Liver (tissue), 9 donors: Measurements from ENCODE around the gene BSPRY. TPM values are rescaled to one million over a fixed set of nuclear protein-coding genes. Genes with fewer than 3 reads are reported as not detected.

Experiments
- DNase-seq: peaks from one replicate; pipeline ENCODE4 v3.0.0-alpha.2; 2017; ENCODE audit warnings: low spot score
- H3K27ac ChIP-seq, 2 donors: one replicate each; pipeline ENCODE4 v1.7.0; 2013; ENCODE audit warnings: inconsistent platforms in 2 of 2, low read length in 2 of 2, control low read depth in 1 of 2, low read depth in 1 of 2, mild to moderate bottlenecking in 1 of 2
- H3K27me3 ChIP-seq, 4 donors: one replicate each; pipeline versions ENCODE4 v1.6.1 to v1.7.0; 2013; ENCODE audit warnings: low read length in 3 of 4, inconsistent platforms in 1 of 4, mild to moderate bottlenecking in 1 of 4, moderate library complexity in 1 of 4; ENCODE audit not compliant: control insufficient read depth in 4 of 4, insufficient read depth in 4 of 4
- H3K36me3 ChIP-seq, 4 donors: one replicate each; pipeline versions ENCODE4 v1.6.1 to v1.7.0; 2013; ENCODE audit warnings: low read length in 3 of 4, mild to moderate bottlenecking in 3 of 4, low read depth in 1 of 4, moderate library complexity in 1 of 4; ENCODE audit not compliant: control insufficient read depth in 4 of 4, insufficient read depth in 3 of 4
- H3K4me1 ChIP-seq, 4 donors: one replicate each; pipeline versions ENCODE4 v1.6.1 to v1.7.0; 2013; ENCODE audit warnings: low read length in 3 of 4, mild to moderate bottlenecking in 3 of 4, moderate library complexity in 1 of 4; ENCODE audit not compliant: control insufficient read depth in 4 of 4, insufficient read depth in 4 of 4
- H3K4me3 ChIP-seq, 3 donors: one replicate each; pipeline versions ENCODE4 v1.6.1 to v1.7.0; 2013; ENCODE audit warnings: low read length in 3 of 3, control low read depth in 1 of 3, low read depth in 1 of 3, mild to moderate bottlenecking in 1 of 3
- H3K9ac ChIP-seq, 2 donors: one replicate each; pipeline ENCODE4 v1.7.0; 2013; ENCODE audit warnings: low read length in 2 of 2, mild to moderate bottlenecking in 2 of 2, moderate library complexity in 2 of 2, control low read depth in 1 of 2, low read depth in 1 of 2
- H3K9me3 ChIP-seq, 4 donors: one replicate each; pipeline versions ENCODE4 v1.6.1 to v1.7.0; 2013; ENCODE audit warnings: low read length in 3 of 4; ENCODE audit not compliant: control insufficient read depth in 4 of 4
- EGR1 ChIP-seq, 2 donors: IDR thresholded peaks; 2 replicates each; pipeline ENCODE4 v1.6.1; 2016 to 2018; ENCODE audit warnings: antibody characterized with exemption in 2 of 2, low read depth in 2 of 2
- FOXA1 ChIP-seq: IDR thresholded peaks from 2 replicates; pipeline ENCODE4 v1.6.1; 2016; ENCODE audit warnings: antibody characterized with exemption
- FOXA2 ChIP-seq: IDR thresholded peaks from 2 replicates; pipeline ENCODE4 v1.6.1; 2016; ENCODE audit warnings: antibody characterized with exemption
- GABPA ChIP-seq, 2 donors: IDR thresholded peaks in 1 of 2; conservative IDR thresholded peaks in 1 of 2; 2 replicates each; pipeline ENCODE4 v1.6.1; 2016; ENCODE audit warnings: antibody characterized with exemption in 2 of 2, mild to moderate bottlenecking in 1 of 2, moderate library complexity in 1 of 2
- HNF4A ChIP-seq, 2 donors: conservative IDR thresholded peaks; 2 replicates each; pipeline ENCODE4 v1.6.1; 2016; ENCODE audit warnings: antibody characterized with exemption in 2 of 2, mild to moderate bottlenecking in 2 of 2
- HNF4G ChIP-seq: IDR thresholded peaks from 2 replicates; pipeline ENCODE4 v1.6.1; 2016; ENCODE audit warnings: antibody characterized with exemption
- JUND ChIP-seq, 2 donors: IDR thresholded peaks; 2 replicates each; pipeline ENCODE4 v1.6.1; 2016; ENCODE audit warnings: antibody characterized with exemption in 2 of 2
- NR2F2 ChIP-seq: IDR thresholded peaks from 2 replicates; pipeline ENCODE4 v1.6.1; 2016; ENCODE audit warnings: antibody characterized with exemption
- RAD21 ChIP-seq, 2 donors: IDR thresholded peaks; 2 replicates each; pipeline ENCODE4 v1.6.1; 2016; ENCODE audit warnings: antibody characterized with exemption in 2 of 2, mild to moderate bottlenecking in 2 of 2
- RXRA ChIP-seq, 2 donors: IDR thresholded peaks; 2 replicates each; pipeline ENCODE4 v1.6.1; 2017 to 2018; ENCODE audit warnings: antibody characterized with exemption in 2 of 2, mild to moderate bottlenecking in 1 of 2
- SP1 ChIP-seq: IDR thresholded peaks from 2 replicates; pipeline ENCODE4 v1.6.1; 2018; ENCODE audit warnings: antibody characterized with exemption, mild to moderate bottlenecking
- TAF1 ChIP-seq: conservative IDR thresholded peaks from 2 replicates; pipeline ENCODE4 v1.6.1; 2016; ENCODE audit warnings: antibody characterized with exemption, mild to moderate bottlenecking
- YY1 ChIP-seq: IDR thresholded peaks from 2 replicates; pipeline ENCODE4 v1.6.1; 2016; ENCODE audit warnings: antibody characterized with exemption, mild to moderate bottlenecking
- WGBS: extraction: QIAGEN DNeasy Blood & Tissue Kit; methylation state at CpG from one replicate; pipeline ENCODE4 v1.1.7; 2013; 5-methylcytosine and 5-hydroxymethylcytosine counted together
- polyA plus RNA-seq, 2 donors: library from polyadenylated mRNA; stranded (reverse) in 1 of 2; unstranded in 1 of 2; fragments of 200-250 nt in 1 of 2; fragments of >200 nt in 1 of 2; fragmentation: Nextera tagmentation in 1 of 2; extraction: Ambion mirVana in 1 of 2; gene quantifications; one replicate each; pipeline versions ENCODE4 v1.2.1 to v1.2.3, GENCODE V29; 2013 to 2015
- total RNA-seq, 2 donors: library from RNA; depleted of rRNA; stranded (reverse); fragments of >200 nt; gene quantifications; one replicate each; pipeline ENCODE4 v1.2.3, GENCODE V29; 2014
- TF ChIP-seq, protein P1 (sequence below): IDR thresholded peaks from 2 replicates; pipeline ENCODE4 v1.6.1; 2016; ENCODE audit warnings: antibody characterized with exemption
- TF ChIP-seq, protein P2 (sequence below): IDR thresholded peaks from 2 replicates; pipeline ENCODE4 v1.6.1; 2016; ENCODE audit warnings: antibody characterized with exemption, mild to moderate bottlenecking
- TF ChIP-seq, protein P3 (sequence below): fragments of 150-350 bp; IDR thresholded peaks from 2 replicates; pipeline ENCODE4 v1.5.1; 2017; ENCODE audit warnings: improper control_type of control experiment, low read depth, low read length; ENCODE audit not compliant: missing input control
- TF ChIP-seq, protein P4 (sequence below): IDR thresholded peaks from 2 replicates; pipeline ENCODE4 v1.6.1; 2016; ENCODE audit warnings: antibody characterized with exemption
- TF ChIP-seq, protein P5 (sequence below): IDR thresholded peaks from 2 replicates; pipeline ENCODE4 v1.6.1; 2016; ENCODE audit warnings: antibody characterized with exemption
- donor health status: healthy.
- donor health status: healthy.
- donor health status: healthy.
- donor health status: healthy.
- donor health status: healthy.

The BSPRY gene
- total and polyA plus RNA-seq, 4 donors = 0.31 to 2.3 (median 0.65) TPM

DNA sequence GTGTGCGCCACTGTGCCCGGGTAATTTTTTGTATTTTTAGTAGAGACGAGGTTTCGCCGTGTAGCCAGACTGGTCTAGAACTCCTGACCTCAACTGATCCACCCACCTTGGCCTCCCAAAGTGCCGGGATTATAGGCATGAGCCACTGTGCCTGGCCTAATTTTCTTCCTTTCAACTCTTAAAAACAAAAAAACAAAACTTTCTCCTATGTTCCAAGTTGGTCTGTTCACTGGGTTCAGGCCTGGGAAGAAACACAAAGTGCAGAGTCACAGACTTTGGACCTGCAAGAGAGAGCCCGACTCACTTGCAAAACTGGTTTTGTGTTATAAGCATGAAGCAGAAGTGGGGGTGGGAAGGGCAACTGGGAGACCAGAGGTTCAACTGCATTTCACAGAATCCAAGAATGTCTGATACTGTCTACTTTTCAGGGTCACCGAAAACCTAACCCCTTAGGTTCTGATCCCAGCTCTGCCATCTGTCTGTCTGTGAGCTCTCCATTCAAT, 32.6 kb downstream of the BSPRY start:
- peaks cover 0 to 1% (median 0%) of the 10 kb centered on the region in 4 donors for H3K36me3 ChIP-seq
- H3K9me3 ChIP-seq = no peaks in the 10 kb centered on the region
- no peak overlapping the region for H3K4me3 ChIP-seq
- no peak for DNase-seq
- peak overlapping the region; percentile 62 to 66 for H3K27ac ChIP-seq
- H3K4me1 ChIP-seq = peaks cover 12 to 48% (median 45%) of the 10 kb centered on the region in 4 donors
- TF ChIP-seq, protein P1, sequence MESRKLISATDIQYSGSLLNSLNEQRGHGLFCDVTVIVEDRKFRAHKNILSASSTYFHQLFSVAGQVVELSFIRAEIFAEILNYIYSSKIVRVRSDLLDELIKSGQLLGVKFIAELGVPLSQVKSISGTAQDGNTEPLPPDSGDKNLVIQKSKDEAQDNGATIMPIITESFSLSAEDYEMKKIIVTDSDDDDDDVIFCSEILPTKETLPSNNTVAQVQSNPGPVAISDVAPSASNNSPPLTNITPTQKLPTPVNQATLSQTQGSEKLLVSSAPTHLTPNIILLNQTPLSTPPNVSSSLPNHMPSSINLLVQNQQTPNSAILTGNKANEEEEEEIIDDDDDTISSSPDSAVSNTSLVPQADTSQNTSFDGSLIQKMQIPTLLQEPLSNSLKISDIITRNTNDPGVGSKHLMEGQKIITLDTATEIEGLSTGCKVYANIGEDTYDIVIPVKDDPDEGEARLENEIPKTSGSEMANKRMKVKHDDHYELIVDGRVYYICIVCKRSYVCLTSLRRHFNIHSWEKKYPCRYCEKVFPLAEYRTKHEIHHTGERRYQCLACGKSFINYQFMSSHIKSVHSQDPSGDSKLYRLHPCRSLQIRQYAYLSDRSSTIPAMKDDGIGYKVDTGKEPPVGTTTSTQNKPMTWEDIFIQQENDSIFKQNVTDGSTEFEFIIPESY = peak; percentile 63
- TF ChIP-seq HNF4A (conservative IDR thresholded peaks at IDR 0.05) (peak; percentile 98), RAD21 (IDR thresholded peaks at IDR 0.05) (peak in 1 of 2 donors; percentile 30), YY1 (peak; percentile 53), FOXA1 (no peak), RXRA (IDR thresholded peaks at IDR 0.05) (peak; percentile 89 to 94), HNF4G (peak; percentile 98), NR2F2 (peak; percentile 75), FOXA2 (no peak), EGR1 (IDR thresholded peaks at IDR 0.05; ENCODE audit: low read depth in 2 of 2) (peak in 1 of 2 donors; percentile 33), TAF1 (no peak), SP1 (peak; percentile 100), GABPA (IDR thresholded peaks at IDR 0.05 in 1 of 2, conservative IDR thresholded peaks at IDR 0.05 in 1 of 2) (no peak), JUND (IDR thresholded peaks at IDR 0.05) (peak; percentile 18 to 81)
- TF ChIP-seq, protein P2, sequence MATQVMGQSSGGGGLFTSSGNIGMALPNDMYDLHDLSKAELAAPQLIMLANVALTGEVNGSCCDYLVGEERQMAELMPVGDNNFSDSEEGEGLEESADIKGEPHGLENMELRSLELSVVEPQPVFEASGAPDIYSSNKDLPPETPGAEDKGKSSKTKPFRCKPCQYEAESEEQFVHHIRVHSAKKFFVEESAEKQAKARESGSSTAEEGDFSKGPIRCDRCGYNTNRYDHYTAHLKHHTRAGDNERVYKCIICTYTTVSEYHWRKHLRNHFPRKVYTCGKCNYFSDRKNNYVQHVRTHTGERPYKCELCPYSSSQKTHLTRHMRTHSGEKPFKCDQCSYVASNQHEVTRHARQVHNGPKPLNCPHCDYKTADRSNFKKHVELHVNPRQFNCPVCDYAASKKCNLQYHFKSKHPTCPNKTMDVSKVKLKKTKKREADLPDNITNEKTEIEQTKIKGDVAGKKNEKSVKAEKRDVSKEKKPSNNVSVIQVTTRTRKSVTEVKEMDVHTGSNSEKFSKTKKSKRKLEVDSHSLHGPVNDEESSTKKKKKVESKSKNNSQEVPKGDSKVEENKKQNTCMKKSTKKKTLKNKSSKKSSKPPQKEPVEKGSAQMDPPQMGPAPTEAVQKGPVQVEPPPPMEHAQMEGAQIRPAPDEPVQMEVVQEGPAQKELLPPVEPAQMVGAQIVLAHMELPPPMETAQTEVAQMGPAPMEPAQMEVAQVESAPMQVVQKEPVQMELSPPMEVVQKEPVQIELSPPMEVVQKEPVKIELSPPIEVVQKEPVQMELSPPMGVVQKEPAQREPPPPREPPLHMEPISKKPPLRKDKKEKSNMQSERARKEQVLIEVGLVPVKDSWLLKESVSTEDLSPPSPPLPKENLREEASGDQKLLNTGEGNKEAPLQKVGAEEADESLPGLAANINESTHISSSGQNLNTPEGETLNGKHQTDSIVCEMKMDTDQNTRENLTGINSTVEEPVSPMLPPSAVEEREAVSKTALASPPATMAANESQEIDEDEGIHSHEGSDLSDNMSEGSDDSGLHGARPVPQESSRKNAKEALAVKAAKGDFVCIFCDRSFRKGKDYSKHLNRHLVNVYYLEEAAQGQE = peak; percentile 48
- TF ChIP-seq, protein P3, sequence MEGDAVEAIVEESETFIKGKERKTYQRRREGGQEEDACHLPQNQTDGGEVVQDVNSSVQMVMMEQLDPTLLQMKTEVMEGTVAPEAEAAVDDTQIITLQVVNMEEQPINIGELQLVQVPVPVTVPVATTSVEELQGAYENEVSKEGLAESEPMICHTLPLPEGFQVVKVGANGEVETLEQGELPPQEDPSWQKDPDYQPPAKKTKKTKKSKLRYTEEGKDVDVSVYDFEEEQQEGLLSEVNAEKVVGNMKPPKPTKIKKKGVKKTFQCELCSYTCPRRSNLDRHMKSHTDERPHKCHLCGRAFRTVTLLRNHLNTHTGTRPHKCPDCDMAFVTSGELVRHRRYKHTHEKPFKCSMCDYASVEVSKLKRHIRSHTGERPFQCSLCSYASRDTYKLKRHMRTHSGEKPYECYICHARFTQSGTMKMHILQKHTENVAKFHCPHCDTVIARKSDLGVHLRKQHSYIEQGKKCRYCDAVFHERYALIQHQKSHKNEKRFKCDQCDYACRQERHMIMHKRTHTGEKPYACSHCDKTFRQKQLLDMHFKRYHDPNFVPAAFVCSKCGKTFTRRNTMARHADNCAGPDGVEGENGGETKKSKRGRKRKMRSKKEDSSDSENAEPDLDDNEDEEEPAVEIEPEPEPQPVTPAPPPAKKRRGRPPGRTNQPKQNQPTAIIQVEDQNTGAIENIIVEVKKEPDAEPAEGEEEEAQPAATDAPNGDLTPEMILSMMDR = no peak
- TF ChIP-seq, protein P4, sequence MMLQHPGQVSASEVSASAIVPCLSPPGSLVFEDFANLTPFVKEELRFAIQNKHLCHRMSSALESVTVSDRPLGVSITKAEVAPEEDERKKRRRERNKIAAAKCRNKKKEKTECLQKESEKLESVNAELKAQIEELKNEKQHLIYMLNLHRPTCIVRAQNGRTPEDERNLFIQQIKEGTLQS = no peak
- TF ChIP-seq, protein P5, sequence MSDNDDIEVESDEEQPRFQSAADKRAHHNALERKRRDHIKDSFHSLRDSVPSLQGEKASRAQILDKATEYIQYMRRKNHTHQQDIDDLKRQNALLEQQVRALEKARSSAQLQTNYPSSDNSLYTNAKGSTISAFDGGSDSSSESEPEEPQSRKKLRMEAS = peak; percentile 60
- H3K9ac ChIP-seq = no peak overlapping the region
- no peaks in the 10 kb centered on the region for H3K27me3 ChIP-seq
- WGBS = 32% methylated on average over 8 of the region's 8 CpGs
